Measurements from ENCODE around the gene HBQ1.

GRCh38 chr16:154217-155030 is 25.8 kb upstream of the HBQ1 start:
- TF ChIP-seq CTCF (IDR thresholded peaks at IDR 0.05; ENCODE audit: low read length) (no peak), EZH2 (IDR thresholded peaks at IDR 0.05; ENCODE audit: borderline replicate concordance, low read length) (no peak)

Data from OCI-LY1 (cell line).